Neural cell (in vitro differentiated cells): ENCODE measurements around the gene UBE2V1.

Experiments used
- EP300 ChIP-seq: fragments of 450-650 bp; conservative IDR thresholded peaks from 2 replicates; pipeline ENCODE4 v1.6.1; 2014; ENCODE audit warnings: antibody characterized with exemption, mild to moderate bottlenecking, moderate library complexity; ENCODE audit not compliant: poor library complexity, severe bottlenecking
- EZH2 ChIP-seq: fragments of 200-600, 300-800 bp; shearing (Covaris generic), sonication (generic); IDR thresholded peaks from 2 replicates; pipeline ENCODE4 v1.6.1; 2014; ENCODE audit warnings: antibody characterized with exemption, low read length, borderline replicate concordance, mild to moderate bottlenecking; ENCODE audit not compliant: insufficient read depth, poor library complexity, severe bottlenecking
- MXI1 ChIP-seq: fragments of 450-650 bp; conservative IDR thresholded peaks from 2 replicates; pipeline ENCODE4 v1.6.1; 2014; ENCODE audit warnings: antibody characterized with exemption, mild to moderate bottlenecking; ENCODE audit not compliant: poor library complexity, severe bottlenecking
- POLR2AphosphoS5 ChIP-seq: IDR thresholded peaks from 2 replicates; pipeline ENCODE4 v1.6.1; 2012
- RAD21 ChIP-seq: fragments of 450-650 bp; conservative IDR thresholded peaks from 2 replicates; pipeline ENCODE4 v1.6.1; 2014; ENCODE audit warnings: antibody characterized with exemption, mild to moderate bottlenecking, moderate library complexity
- TAF1 ChIP-seq: IDR thresholded peaks from 2 replicates; pipeline ENCODE4 v1.6.1; 2012; ENCODE audit warnings: low read depth
- TF ChIP-seq, protein P1 (sequence below): fragments of 450-650 bp; IDR thresholded peaks from 2 replicates; pipeline ENCODE4 v1.5.1; 2014; ENCODE audit warnings: antibody characterized with exemption, mild to moderate bottlenecking, moderate library complexity; ENCODE audit not compliant: poor library complexity, severe bottlenecking
- TF ChIP-seq, protein P2 (sequence below): IDR thresholded peaks from 2 replicates; pipeline ENCODE4 v1.6.1; 2012; ENCODE audit warnings: borderline replicate concordance

DNA sequence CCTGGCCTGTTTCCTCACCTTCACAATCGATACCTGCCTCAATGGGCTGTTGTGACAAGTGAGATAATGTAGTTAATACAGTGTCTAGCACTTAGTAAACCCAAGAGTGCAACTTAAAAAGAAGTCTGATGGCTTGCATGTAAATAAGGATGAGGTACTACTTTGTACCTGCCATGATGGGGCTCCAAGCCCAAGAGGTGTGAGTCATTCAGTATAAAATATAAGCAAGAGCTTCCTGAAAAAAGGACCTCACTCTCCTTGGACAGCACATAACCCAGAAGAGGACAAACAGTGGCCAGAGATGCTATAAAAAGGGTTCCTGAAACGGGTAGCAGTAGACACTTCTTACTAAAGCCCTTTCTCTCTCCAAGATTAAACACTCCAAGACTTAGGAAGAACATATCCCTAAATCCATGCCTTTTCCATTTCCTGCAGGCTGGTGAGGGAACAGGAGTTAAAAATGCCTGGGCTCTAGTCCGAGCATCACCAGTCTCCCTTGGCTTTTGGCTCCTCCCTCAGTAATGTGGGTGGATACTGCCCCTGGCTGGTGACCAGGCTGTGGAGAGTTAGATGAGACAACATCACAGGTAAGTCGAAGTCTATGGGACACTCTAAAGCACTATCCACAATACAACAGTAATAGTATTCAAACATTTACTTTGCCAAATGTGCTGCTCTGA lies 4.3 kb downstream of the UBE2V1 start:
- TF ChIP-seq, protein P1, sequence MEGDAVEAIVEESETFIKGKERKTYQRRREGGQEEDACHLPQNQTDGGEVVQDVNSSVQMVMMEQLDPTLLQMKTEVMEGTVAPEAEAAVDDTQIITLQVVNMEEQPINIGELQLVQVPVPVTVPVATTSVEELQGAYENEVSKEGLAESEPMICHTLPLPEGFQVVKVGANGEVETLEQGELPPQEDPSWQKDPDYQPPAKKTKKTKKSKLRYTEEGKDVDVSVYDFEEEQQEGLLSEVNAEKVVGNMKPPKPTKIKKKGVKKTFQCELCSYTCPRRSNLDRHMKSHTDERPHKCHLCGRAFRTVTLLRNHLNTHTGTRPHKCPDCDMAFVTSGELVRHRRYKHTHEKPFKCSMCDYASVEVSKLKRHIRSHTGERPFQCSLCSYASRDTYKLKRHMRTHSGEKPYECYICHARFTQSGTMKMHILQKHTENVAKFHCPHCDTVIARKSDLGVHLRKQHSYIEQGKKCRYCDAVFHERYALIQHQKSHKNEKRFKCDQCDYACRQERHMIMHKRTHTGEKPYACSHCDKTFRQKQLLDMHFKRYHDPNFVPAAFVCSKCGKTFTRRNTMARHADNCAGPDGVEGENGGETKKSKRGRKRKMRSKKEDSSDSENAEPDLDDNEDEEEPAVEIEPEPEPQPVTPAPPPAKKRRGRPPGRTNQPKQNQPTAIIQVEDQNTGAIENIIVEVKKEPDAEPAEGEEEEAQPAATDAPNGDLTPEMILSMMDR, result no peak
- TF ChIP-seq, protein P2, sequence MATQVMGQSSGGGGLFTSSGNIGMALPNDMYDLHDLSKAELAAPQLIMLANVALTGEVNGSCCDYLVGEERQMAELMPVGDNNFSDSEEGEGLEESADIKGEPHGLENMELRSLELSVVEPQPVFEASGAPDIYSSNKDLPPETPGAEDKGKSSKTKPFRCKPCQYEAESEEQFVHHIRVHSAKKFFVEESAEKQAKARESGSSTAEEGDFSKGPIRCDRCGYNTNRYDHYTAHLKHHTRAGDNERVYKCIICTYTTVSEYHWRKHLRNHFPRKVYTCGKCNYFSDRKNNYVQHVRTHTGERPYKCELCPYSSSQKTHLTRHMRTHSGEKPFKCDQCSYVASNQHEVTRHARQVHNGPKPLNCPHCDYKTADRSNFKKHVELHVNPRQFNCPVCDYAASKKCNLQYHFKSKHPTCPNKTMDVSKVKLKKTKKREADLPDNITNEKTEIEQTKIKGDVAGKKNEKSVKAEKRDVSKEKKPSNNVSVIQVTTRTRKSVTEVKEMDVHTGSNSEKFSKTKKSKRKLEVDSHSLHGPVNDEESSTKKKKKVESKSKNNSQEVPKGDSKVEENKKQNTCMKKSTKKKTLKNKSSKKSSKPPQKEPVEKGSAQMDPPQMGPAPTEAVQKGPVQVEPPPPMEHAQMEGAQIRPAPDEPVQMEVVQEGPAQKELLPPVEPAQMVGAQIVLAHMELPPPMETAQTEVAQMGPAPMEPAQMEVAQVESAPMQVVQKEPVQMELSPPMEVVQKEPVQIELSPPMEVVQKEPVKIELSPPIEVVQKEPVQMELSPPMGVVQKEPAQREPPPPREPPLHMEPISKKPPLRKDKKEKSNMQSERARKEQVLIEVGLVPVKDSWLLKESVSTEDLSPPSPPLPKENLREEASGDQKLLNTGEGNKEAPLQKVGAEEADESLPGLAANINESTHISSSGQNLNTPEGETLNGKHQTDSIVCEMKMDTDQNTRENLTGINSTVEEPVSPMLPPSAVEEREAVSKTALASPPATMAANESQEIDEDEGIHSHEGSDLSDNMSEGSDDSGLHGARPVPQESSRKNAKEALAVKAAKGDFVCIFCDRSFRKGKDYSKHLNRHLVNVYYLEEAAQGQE, result no peak
- TF ChIP-seq EZH2 (no peak), TAF1 (no peak), EP300 (no peak), MXI1 (no peak), POLR2AphosphoS5 (no peak), RAD21 (no peak)
